NB4 (cell line): ENCODE data around the gene IRF9.

Source experiments
- CTCF ChIP-seq: IDR thresholded peaks from one replicate; pipeline ENCODE4 v1.5.1; 2012; ENCODE audit warnings: low read depth, low read length
- POLR2A ChIP-seq: IDR thresholded peaks from 2 replicates; pipeline ENCODE4 v1.6.1; 2011; ENCODE audit warnings: mild to moderate bottlenecking; ENCODE audit not compliant: insufficient read length; ENCODE audit errors: extremely low read depth

GRCh38 chr14:24177041-24177825, 16.2 kb downstream of the IRF9 start:
- TF ChIP-seq CTCF (no peak), POLR2A (no peak)
